NCI-H1436 (cell line): ENCODE data around the gene SIDT2.
"Not testable (repeated sequence)": the region's sequence is repeated elsewhere in the genome, so short reads cannot be mapped to it uniquely, and the experiment has no call there.

Experiments
- DNase-seq: peaks from one replicate; lab custom pipeline; 2025; lab: John Stamatoyannopoulos, UW

The SIDT2 gene

GRCh38 chr11:117172724-117173421 lies 5.7 kb upstream of the SIDT2 start:
- no peak for DNase-seq

GRCh38 chr11:117175104-117175503 lies 3.4 kb upstream of the SIDT2 start:
- DNase-seq = no peak

GRCh38 chr11:117175781-117176180 lies 2.8 kb upstream of the SIDT2 start:
- DNase-seq = no peak

- no peak for DNase-seq
Measured at GRCh38 chr11:117176186-117176585, 2.4 kb upstream of the SIDT2 start.

GRCh38 chr11:117177534-117178209 lies 871 bp upstream of the SIDT2 start:
- no peak for DNase-seq

GRCh38 chr11:117179048-117179999 lies 781 bp downstream of the SIDT2 start:
- DNase-seq = peak; percentile 4

GRCh38 chr11:117180020-117180419 lies 1.5 kb downstream of the SIDT2 start:
- DNase-seq = no peak

GRCh38 chr11:117180661-117181585 lies 2.4 kb downstream of the SIDT2 start:
- DNase-seq = peak; percentile 60

GRCh38 chr11:117181586-117182550 lies 3.3 kb downstream of the SIDT2 start:
- DNase-seq = no peak

- no peak for DNase-seq
Measured at GRCh38 chr11:117182551-117182935, 4.0 kb downstream of the SIDT2 start.

GRCh38 chr11:117183178-117183577 lies 4.6 kb downstream of the SIDT2 start:
- DNase-seq = not testable (repeated sequence)

GRCh38 chr11:117183724-117184349 lies 5.3 kb downstream of the SIDT2 start:
- no peak for DNase-seq

GRCh38 chr11:117185736-117186430 lies 7.3 kb downstream of the SIDT2 start:
- DNase-seq = no peak

GRCh38 chr11:117186431-117186761 lies 7.9 kb downstream of the SIDT2 start:
- DNase-seq = no peak

GRCh38 chr11:117187007-117187406 lies 8.5 kb downstream of the SIDT2 start:
- no peak for DNase-seq

GRCh38 chr11:117187428-117187798 lies 8.9 kb downstream of the SIDT2 start:
- no peak for DNase-seq

GRCh38 chr11:117187799-117188481 lies 9.4 kb downstream of the SIDT2 start:
- no peak for DNase-seq

- no peak for DNase-seq
Measured at GRCh38 chr11:117188620-117189081, 10.1 kb downstream of the SIDT2 start.
